Bronchus fibroblast of lung (primary cell): ENCODE results near the gene PAX1. TPM values are rescaled to one million over a fixed set of nuclear protein-coding genes. Genes with fewer than 3 reads are reported as not detected.

Source experiments
- total RNA-seq: library from RNA; depleted of rRNA; stranded (reverse); fragments of >200 nt; gene quantifications from 2 replicates; pipeline ENCODE4 v1.2.3, GENCODE V29; 2015

PAX1 gene
- not detected in 2 replicates for total RNA-seq

GRCh38 chr20:21705575-21706260 lies at the start of gene PAX1:
Gene PAX1, plus strand, starts transcription at chr20:21705664. Its CDS starts 49 bp downstream, at chr20:21705713.

Other genes starting within 250 kb of the PAX1 start
- not detected in 2 replicates for gene NKX2-2, start 191.6 kb upstream of the PAX1 start, total RNA-seq